Measurements from ENCODE around the gene PTPN4.

Gene PTPN4

DNA sequence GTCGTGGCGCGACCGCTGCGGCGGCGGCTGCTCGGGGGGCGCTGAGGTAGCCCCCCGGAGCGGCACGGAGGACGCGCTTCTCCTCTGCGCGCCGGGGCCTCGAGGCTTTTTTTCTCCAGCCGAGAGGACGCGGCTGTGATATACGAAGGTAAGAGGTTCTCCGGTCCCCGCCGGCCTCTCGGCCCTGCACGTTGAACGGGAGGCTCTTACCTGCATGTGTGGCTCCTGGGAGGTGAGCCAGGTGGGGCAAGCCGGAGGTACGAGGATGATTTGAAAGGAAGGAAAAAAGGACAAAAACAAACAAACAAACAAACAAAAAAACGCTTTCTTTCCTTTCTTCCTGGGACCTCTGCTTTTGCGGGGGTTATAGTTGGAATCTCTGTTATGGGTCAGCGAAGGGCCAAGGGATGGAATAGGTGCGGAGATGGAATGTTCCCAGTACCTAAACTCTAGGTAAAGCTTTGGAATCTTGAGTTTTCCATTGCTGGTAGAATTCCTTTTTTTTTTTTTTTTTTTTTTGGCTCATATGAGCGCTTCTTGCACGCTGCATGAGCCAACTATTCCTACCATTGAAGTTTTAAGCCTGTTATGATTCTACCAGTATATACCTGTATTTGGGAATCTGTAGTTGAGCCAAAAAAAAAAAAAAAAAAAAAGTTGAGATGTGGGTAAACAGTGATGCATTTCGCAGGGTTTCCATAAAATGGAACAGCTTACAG lies 674 bp downstream of the PTPN4 start:
- peak in 1 of 2 experiments; percentile 23 for DNase-seq (ENCODE audit: low read depth in 1 of 2, low spot score in 1 of 2)
- H3K27ac ChIP-seq (replicated peaks) = peak overlapping the region; percentile 84

DNA sequence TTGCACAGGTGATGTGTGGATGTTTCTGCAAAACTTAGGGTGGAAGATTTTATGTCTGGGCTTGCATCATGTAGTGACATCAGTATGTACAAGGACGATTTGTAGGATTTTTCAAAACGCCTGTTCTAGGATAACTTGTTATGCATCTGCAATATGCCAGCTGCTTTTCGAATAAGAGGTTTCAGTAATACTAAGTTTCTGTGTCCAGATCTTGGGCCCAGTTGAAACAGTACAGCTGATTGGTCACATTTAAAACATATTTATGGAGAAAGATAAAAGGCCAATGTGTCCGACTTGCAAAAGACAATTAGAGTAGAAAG lies 1.2 kb downstream of the PTPN4 start:
- Histone ChIP-seq H3K4me3 (replicated peaks; ENCODE audit: insufficient read depth, low read length) (peak overlapping the region; percentile 68), H3K27me3 (ENCODE audit: insufficient read depth, poor library complexity, severe bottlenecking) (no peaks in the 10 kb centered on the region), H3K27ac (replicated peaks) (no peak overlapping the region)
- TF ChIP-seq GABPA (IDR thresholded peaks at IDR 0.05; ENCODE audit: low read depth) (no peak), POLR2AphosphoS5 (IDR thresholded peaks at IDR 0.05; ENCODE audit: low read depth) (no peak), SPI1 (IDR thresholded peaks at IDR 0.05; ENCODE audit: borderline replicate concordance, low read depth) (no peak)
- TF ChIP-seq, protein P1, sequence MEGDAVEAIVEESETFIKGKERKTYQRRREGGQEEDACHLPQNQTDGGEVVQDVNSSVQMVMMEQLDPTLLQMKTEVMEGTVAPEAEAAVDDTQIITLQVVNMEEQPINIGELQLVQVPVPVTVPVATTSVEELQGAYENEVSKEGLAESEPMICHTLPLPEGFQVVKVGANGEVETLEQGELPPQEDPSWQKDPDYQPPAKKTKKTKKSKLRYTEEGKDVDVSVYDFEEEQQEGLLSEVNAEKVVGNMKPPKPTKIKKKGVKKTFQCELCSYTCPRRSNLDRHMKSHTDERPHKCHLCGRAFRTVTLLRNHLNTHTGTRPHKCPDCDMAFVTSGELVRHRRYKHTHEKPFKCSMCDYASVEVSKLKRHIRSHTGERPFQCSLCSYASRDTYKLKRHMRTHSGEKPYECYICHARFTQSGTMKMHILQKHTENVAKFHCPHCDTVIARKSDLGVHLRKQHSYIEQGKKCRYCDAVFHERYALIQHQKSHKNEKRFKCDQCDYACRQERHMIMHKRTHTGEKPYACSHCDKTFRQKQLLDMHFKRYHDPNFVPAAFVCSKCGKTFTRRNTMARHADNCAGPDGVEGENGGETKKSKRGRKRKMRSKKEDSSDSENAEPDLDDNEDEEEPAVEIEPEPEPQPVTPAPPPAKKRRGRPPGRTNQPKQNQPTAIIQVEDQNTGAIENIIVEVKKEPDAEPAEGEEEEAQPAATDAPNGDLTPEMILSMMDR (IDR thresholded peaks at IDR 0.05; ENCODE audit: insufficient read depth, low read length) = no peak
- TF ChIP-seq, protein P2, sequence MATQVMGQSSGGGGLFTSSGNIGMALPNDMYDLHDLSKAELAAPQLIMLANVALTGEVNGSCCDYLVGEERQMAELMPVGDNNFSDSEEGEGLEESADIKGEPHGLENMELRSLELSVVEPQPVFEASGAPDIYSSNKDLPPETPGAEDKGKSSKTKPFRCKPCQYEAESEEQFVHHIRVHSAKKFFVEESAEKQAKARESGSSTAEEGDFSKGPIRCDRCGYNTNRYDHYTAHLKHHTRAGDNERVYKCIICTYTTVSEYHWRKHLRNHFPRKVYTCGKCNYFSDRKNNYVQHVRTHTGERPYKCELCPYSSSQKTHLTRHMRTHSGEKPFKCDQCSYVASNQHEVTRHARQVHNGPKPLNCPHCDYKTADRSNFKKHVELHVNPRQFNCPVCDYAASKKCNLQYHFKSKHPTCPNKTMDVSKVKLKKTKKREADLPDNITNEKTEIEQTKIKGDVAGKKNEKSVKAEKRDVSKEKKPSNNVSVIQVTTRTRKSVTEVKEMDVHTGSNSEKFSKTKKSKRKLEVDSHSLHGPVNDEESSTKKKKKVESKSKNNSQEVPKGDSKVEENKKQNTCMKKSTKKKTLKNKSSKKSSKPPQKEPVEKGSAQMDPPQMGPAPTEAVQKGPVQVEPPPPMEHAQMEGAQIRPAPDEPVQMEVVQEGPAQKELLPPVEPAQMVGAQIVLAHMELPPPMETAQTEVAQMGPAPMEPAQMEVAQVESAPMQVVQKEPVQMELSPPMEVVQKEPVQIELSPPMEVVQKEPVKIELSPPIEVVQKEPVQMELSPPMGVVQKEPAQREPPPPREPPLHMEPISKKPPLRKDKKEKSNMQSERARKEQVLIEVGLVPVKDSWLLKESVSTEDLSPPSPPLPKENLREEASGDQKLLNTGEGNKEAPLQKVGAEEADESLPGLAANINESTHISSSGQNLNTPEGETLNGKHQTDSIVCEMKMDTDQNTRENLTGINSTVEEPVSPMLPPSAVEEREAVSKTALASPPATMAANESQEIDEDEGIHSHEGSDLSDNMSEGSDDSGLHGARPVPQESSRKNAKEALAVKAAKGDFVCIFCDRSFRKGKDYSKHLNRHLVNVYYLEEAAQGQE (IDR thresholded peaks at IDR 0.05; ENCODE audit: insufficient replicate concordance, low read depth) = no peak
- no peak for DNase-seq (ENCODE audit: low read depth in 1 of 2, low spot score in 1 of 2)

More for the DNA sequence above, 674 bp downstream of the PTPN4 start:
- peak overlapping the region; percentile 68 for H3K4me3 ChIP-seq (replicated peaks; ENCODE audit: insufficient read depth, low read length)
- H3K27me3 ChIP-seq (ENCODE audit: insufficient read depth, poor library complexity, severe bottlenecking) = no peaks in the 10 kb centered on the region
- TF ChIP-seq, protein P1 (IDR thresholded peaks at IDR 0.05; ENCODE audit: insufficient read depth, low read length) = no peak
- TF ChIP-seq GABPA (IDR thresholded peaks at IDR 0.05; ENCODE audit: low read depth) (peak; percentile 5; the same call in 1 of the 2 replicates), SPI1 (IDR thresholded peaks at IDR 0.05; ENCODE audit: borderline replicate concordance, low read depth) (no peak)
- TF ChIP-seq, protein P2 (IDR thresholded peaks at IDR 0.05; ENCODE audit: insufficient replicate concordance, low read depth) = peak; percentile 43

DNA sequence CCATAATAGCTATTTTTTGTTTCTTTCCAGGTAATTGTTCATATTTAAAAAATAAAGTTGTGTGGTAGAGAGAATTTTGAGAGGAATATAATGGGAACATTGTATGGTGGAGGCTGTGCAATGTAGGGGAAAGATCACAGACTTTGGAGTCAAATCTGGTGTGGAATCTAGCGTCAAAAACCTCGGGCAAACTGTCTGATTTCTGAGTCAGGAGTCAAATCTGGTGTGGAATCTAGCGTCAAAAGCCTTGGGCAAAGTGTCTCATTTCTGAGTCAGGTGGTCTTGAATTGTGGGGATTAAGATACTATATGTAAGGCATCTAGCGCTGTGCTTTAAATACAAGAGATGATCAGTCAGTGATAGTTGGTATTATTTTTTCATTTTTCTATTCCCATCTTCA lies 5.1 kb downstream of the PTPN4 start:
- DNase-seq (ENCODE audit: low read depth in 1 of 2, low spot score in 1 of 2) = no peak
- Histone ChIP-seq H3K27ac (replicated peaks) (no peak overlapping the region), H3K27me3 (ENCODE audit: insufficient read depth, poor library complexity, severe bottlenecking) (no peaks in the 10 kb centered on the region), H3K4me3 (replicated peaks; ENCODE audit: insufficient read depth, low read length) (no peak overlapping the region)
- TF ChIP-seq POLR2AphosphoS5 (IDR thresholded peaks at IDR 0.05; ENCODE audit: low read depth) = no peak
- TF ChIP-seq, protein P1 (IDR thresholded peaks at IDR 0.05; ENCODE audit: insufficient read depth, low read length) = no peak
- TF ChIP-seq GABPA (IDR thresholded peaks at IDR 0.05; ENCODE audit: low read depth) = no peak
- TF ChIP-seq, protein P2 (IDR thresholded peaks at IDR 0.05; ENCODE audit: insufficient replicate concordance, low read depth) = no peak
- TF ChIP-seq SPI1 (IDR thresholded peaks at IDR 0.05; ENCODE audit: borderline replicate concordance, low read depth) = no peak
